OCI-LY7 (cell line): Measurements from ENCODE around the gene PPBP. TPM values are rescaled to one million over a fixed set of nuclear protein-coding genes. Genes with fewer than 3 reads are reported as not detected.
"Not testable (repeated sequence)": the region's sequence is repeated elsewhere in the genome, so short reads cannot be mapped to it uniquely, and the experiment has no call there.

Experiments
- BruUV-seq: library from RNA; stranded (reverse); fragments of 400-500 nt; replicated peaks from 2 replicates; lab custom pipeline; 2021; lab: Mats Ljungman, UMichigan
- CTCF ChIA-PET: fragments of 300-600 bp; sonication (Branson Sonifier 250); formaldehyde crosslinking; loops from one replicate; lab custom pipeline; 2022; ENCODE audit warnings: antibody characterized with exemption; ENCODE audit not compliant: unreplicated experiment; lab: Charles Lee
- POLR2A ChIA-PET: fragments of 300-600 bp; sonication (Branson Sonifier 250); formaldehyde crosslinking; loops from one replicate; lab custom pipeline; 2022; ENCODE audit warnings: antibody characterized with exemption; lab: Charles Lee
- DNase-seq: peaks from one replicate; pipeline ENCODE4 v3.0.0-alpha.2; 2015; ENCODE audit warnings: low spot score
- H2AFZ ChIP-seq: fragments of 200-600 bp; sonication (generic), shearing (Covaris generic); 2 replicates; pipeline ENCODE4 v1.6.1; 2014; ENCODE audit warnings: mild to moderate bottlenecking, antibody characterized with exemption, low read length, moderate library complexity
- H3K27ac ChIP-seq: fragments of 200-600 bp; sonication (generic); 2 replicates; pipeline ENCODE4 v1.5.1; 2014; ENCODE audit warnings: mixed run types, low read depth, mild to moderate bottlenecking, moderate library complexity, low read length, inconsistent platforms; ENCODE audit not compliant: poor library complexity, severe bottlenecking
- H3K36me3 ChIP-seq: fragments of 200-600 bp; sonication (generic); 2 replicates; pipeline ENCODE4 v1.6.1; 2014; ENCODE audit warnings: mild to moderate bottlenecking, antibody characterized with exemption, low read length, moderate library complexity, mixed read lengths; ENCODE audit not compliant: insufficient read depth
- H3K4me1 ChIP-seq: fragments of 200-600 bp; sonication (generic); 2 replicates; pipeline ENCODE4 v1.5.1; 2014; ENCODE audit warnings: mild to moderate bottlenecking, low read length; ENCODE audit not compliant: insufficient read depth, poor library complexity, severe bottlenecking
- H3K4me2 ChIP-seq: fragments of 200-600 bp; sonication (generic); 2 replicates; pipeline ENCODE4 v1.6.1; 2014; ENCODE audit warnings: mild to moderate bottlenecking, low read length
- H3K4me3 ChIP-seq: fragments of 200-600 bp; sonication (generic); 2 replicates; pipeline ENCODE4 v1.5.1; 2014; ENCODE audit warnings: mild to moderate bottlenecking, low read depth, low read length; ENCODE audit not compliant: poor library complexity, severe bottlenecking
- H3K79me2 ChIP-seq: fragments of 200-600 bp; sonication (generic); 2 replicates; pipeline ENCODE4 v1.6.1; 2016; ENCODE audit warnings: low read depth, mild to moderate bottlenecking, low read length, moderate library complexity, mixed read lengths; ENCODE audit not compliant: insufficient read depth
- H3K9me2 ChIP-seq: fragments of 200-600 bp; sonication (generic); 2 replicates; pipeline ENCODE4 v1.6.1; 2016; ENCODE audit warnings: mild to moderate bottlenecking, low read length, mixed read lengths; ENCODE audit not compliant: insufficient read depth
- H3K9me3 ChIP-seq: fragments of 200-600 bp; sonication (generic); 2 replicates; pipeline ENCODE4 v1.6.1; 2014; ENCODE audit warnings: mild to moderate bottlenecking, mixed run types, low read length, mixed read lengths
- H4K20me1 ChIP-seq: fragments of 200-600 bp; sonication (generic); 2 replicates; pipeline ENCODE4 v1.6.1; 2014; ENCODE audit warnings: mild to moderate bottlenecking, antibody characterized with exemption, low read length, moderate library complexity, mixed read lengths; ENCODE audit not compliant: insufficient read depth
- CTCF ChIP-seq: fragments of 200-600 bp; sonication (generic); conservative IDR thresholded peaks from 2 replicates; pipeline ENCODE4 v1.5.1; 2014; ENCODE audit warnings: mild to moderate bottlenecking, antibody characterized with exemption, low read length, moderate library complexity, mixed read lengths
- EZH2phosphoT487 ChIP-seq: fragments of 200-600 bp; sonication (generic); IDR thresholded peaks from 2 replicates; pipeline ENCODE4 v1.6.1; 2018; ENCODE audit warnings: low read depth, borderline replicate concordance, mild to moderate bottlenecking, mixed run types, antibody characterized with exemption, low read length, moderate library complexity, mixed read lengths
- intact Hi-C: fragments of 100-400 bp; cut with micrococcal nuclease; formaldehyde crosslinking; loops from one replicate; pipeline ENCODE4 v1.10.0; 2022; ENCODE audit not compliant: unreplicated experiment
- total RNA-seq, 2 experiments: library from RNA; depleted of rRNA in 1 of 2; stranded (reverse); fragments of >200 nt in 1 of 2; shearing (Covaris generic) in 1 of 2; gene quantifications; 2 replicates each; pipeline ENCODE4 v1.2.3, GENCODE V29; 2014 to 2022

The PPBP gene
- total RNA-seq, 2 experiments from 2014 or later = not detected

- Histone ChIP-seq H3K9me3 (no peaks in the 10 kb centered on the region), H3K9me2 (no peaks in the 10 kb centered on the region), H3K4me1 (no peaks in the 10 kb centered on the region), H3K27ac (no peak overlapping the region), H2AFZ (no peak overlapping the region), H4K20me1 (no peaks in the 10 kb centered on the region), H3K36me3 (no peaks in the 10 kb centered on the region), H3K4me3 (no peak overlapping the region), H3K79me2 (no peaks in the 10 kb centered on the region), H3K4me2 (no peak overlapping the region)
- ChIA-PET POLR2A (no interaction called here), CTCF (no interaction called here)
- intact Hi-C loops = no loop called here
- DNase-seq = no peak
- BruUV-seq = no TSS peak
- TF ChIP-seq EZH2phosphoT487 = no peak
- TF ChIP-seq CTCF = no peak
Measured at GRCh38 chr4:73967866-73968265, 20.1 kb downstream of the PPBP start.

DNA sequence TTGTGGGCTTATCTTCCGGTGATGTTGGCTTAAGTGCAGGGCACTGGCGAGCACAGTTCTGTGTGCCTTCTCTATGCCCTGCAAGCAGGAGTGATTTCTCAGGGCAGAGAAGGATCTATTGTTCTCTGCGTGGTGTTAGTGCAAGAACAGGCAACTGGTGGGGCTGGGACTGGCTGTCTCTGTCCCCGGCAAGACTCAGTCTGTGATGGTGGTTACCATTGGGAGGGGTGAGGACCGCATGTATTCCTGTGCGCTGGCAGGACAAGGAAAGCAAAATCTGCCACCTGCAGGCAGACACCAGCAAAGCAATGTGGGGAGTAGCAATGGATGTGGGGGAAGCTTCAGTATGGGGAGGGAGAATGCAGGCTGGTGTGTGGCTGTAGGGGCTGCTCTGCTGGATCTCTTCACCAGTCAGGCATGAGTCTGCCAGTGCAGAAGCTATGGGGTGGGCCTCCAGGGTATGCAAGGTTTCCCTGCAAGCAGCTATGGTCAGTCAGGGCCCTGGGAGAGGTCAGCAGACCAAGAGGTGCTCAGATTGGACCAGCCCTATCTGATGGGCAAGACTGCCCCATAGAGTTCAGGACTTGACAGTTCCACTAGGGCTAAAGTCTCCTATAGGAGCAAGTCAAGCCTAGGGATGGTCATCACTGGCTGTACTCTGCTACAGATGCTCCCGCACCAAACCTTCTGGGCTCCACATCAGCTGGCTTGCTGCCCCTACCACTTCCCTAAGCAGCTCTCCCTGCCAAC, 23.0 kb downstream of the PPBP start:
- TF ChIP-seq EZH2phosphoT487 (no peak), CTCF (0 out of 2 replicates have a peak, but pooled peaks have one; percentile 23)
- intact Hi-C loops = no loop called here
- no peaks in the 10 kb centered on the region for H4K20me1 ChIP-seq
- H3K36me3 ChIP-seq = no peaks in the 10 kb centered on the region
- no peak overlapping the region for H3K4me3 ChIP-seq
- CTCF ChIA-PET = no interaction called here
- no peaks in the 10 kb centered on the region for H3K4me1 ChIP-seq
- no peak overlapping the region for H3K27ac ChIP-seq
- H3K9me3 ChIP-seq = no peaks in the 10 kb centered on the region
- H2AFZ ChIP-seq = no peak overlapping the region
- BruUV-seq = no TSS peak
- no peaks in the 10 kb centered on the region for H3K9me2 ChIP-seq
- POLR2A ChIA-PET = interaction anchor here (0.5 kb wide), 1 partner anchor 90 kb away, joined by 4 read pairs; no protein-coding TSS in a partner anchor
- no peak overlapping the region for H3K4me2 ChIP-seq
- DNase-seq = no peak
- H3K79me2 ChIP-seq = no peaks in the 10 kb centered on the region

GRCh38 chr4:73962724-73963123, 25.3 kb downstream of the PPBP start:
- Histone ChIP-seq H3K27ac (no peak overlapping the region), H2AFZ (no peak overlapping the region), H3K4me2 (no peak overlapping the region), H3K4me1 (no peaks in the 10 kb centered on the region), H3K79me2 (no peaks in the 10 kb centered on the region), H3K4me3 (no peak overlapping the region), H3K9me2 (no peaks in the 10 kb centered on the region), H3K36me3 (no peaks in the 10 kb centered on the region), H4K20me1 (no peaks in the 10 kb centered on the region), H3K9me3 (no peaks in the 10 kb centered on the region)
- POLR2A ChIA-PET = interaction anchor here (0.6 kb wide), 1 partner anchor 938 kb away, joined by 3 read pairs; no protein-coding TSS in a partner anchor
- CTCF ChIA-PET = no interaction called here
- TF ChIP-seq EZH2phosphoT487 (no peak), CTCF (no peak)
- BruUV-seq = no TSS peak
- DNase-seq = no peak
- intact Hi-C loops = no loop called here

- H4K20me1 ChIP-seq, H3K27ac ChIP-seq, DNase-seq, intact Hi-C loops, H3K9me2 ChIP-seq, H3K4me1 ChIP-seq, H3K4me2 ChIP-seq, H2AFZ ChIP-seq, CTCF ChIA-PET, H3K79me2 ChIP-seq, H3K36me3 ChIP-seq, POLR2A ChIA-PET, BruUV-seq, H3K4me3 ChIP-seq, H3K9me3 ChIP-seq: not testable (repeated sequence)
Measured at GRCh38 chr4:73959041-73959440, 28.9 kb downstream of the PPBP start.
